Activated CD8-positive, alpha-beta memory T cell treated with anti-CD3 and anti-CD28 coated beads, Interleukin-2, amount 10 ng/mL, durations not matched to agents 7 days and 5 days (primary cell): ENCODE data around the gene BLTP3A. TPM values are rescaled to one million over a fixed set of nuclear protein-coding genes. Genes with fewer than 3 reads are reported as not detected.
A peak's percentile ranks its signal among the peaks of the same experiment; 100 is the strongest.
"Not testable (repeated sequence)": the region's sequence is repeated elsewhere in the genome, so short reads cannot be mapped to it uniquely, and the experiment has no call there.

Source experiments
- ATAC-seq: fragments of 150-1000 bp; cut with Tn5 transposase; one replicate; pipeline ENCODE4 v1.10.0; 2021; ENCODE audit warnings: moderate library complexity
- CTCF ChIA-PET: fragments of 350-600 bp; sonication (Branson Sonifier 250); formaldehyde crosslinking; loops from one replicate; lab custom pipeline; 2021; ENCODE audit warnings: antibody characterized with exemption; lab: Charles Lee
- DNase-seq: peaks from one replicate; pipeline ENCODE4 v3.0.0-alpha.2; 2020
- H3K27ac Mint-ChIP-seq: one replicate; pipeline ENCODE4 v1.8.0; 2021; ENCODE audit warnings: mild to moderate bottlenecking, mixed read lengths
- H3K27me3 Mint-ChIP-seq: one replicate; pipeline ENCODE4 v1.8.0; 2021; ENCODE audit warnings: mixed read lengths
- H3K36me3 Mint-ChIP-seq: one replicate; pipeline ENCODE4 v1.8.0; 2021; ENCODE audit warnings: mild to moderate bottlenecking, mixed read lengths
- H3K4me1 Mint-ChIP-seq: one replicate; pipeline ENCODE4 v1.8.0; 2021; ENCODE audit warnings: mixed read lengths
- H3K4me3 Mint-ChIP-seq: one replicate; pipeline ENCODE4 v1.8.0; 2021; ENCODE audit warnings: mild to moderate bottlenecking, moderate library complexity, mixed read lengths
- H3K9me3 Mint-ChIP-seq: one replicate; pipeline ENCODE4 v1.8.0; 2022; ENCODE audit warnings: low read depth, mixed read lengths
- total RNA-seq, 2 experiments: library from RNA; stranded (reverse); gene quantifications; one replicate each; pipeline ENCODE4 v1.2.3, GENCODE V29; 2021

The BLTP3A gene
- 10 to 100 TPM; 14.4 to 15.7 TPM for total RNA-seq

DNA sequence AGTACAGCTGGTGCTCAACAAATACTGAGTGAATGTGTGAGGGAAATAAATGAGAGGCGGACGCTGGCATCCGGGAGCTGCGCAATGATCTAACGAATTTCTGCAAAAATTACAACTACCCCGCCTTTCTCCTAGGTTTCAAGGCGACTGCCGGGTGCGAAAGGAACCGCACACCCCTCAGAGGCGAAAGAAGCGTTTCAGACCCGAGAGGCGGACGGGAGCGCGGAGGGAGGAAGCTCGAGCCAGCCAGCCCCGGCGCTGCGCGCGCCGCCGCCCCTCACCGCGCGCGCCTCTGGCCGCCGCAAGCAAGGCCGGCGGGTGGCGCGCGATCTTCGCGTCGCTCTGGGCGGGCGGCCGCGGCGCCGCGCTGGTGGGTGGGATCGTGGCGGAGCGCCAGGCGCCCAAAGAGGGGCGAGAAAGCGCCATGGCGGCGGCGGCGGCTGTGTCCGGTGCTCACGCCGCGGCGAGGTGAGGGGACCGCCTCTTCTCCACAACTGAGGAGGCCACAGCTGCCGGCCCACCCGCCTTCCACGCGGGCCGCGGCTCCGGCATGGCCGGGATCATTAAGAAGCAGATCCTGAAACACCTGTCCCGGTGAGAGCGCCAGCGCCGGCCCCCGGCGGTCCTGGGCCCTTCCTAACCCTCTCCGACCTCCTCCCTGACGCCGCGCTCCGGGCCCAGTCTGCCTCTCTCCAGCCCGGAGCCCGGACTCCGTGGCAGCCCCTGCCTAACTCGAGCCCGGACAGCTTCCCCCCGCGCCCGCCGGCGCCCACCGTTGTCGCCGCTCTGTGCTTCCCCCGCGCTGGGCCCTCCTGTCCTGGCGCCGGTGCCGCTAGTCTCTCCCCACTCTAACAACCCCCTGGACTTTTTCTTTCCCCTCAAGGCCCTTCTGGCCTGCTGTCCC, at the start of gene BLTP3A:
Gene BLTP3A (plus strand): TSS at position 383 of the 904 bp plus-strand sequence. CDS start 168 bp downstream, at position 551.
- CTCF ChIA-PET = interaction anchor here (0.7 to 3.3 kb wide), 11 partner anchors 10 to 135 kb away, joined by 3 to 16 read pairs (median 4); partner anchors contain the start of gene SNRPC

DNA sequence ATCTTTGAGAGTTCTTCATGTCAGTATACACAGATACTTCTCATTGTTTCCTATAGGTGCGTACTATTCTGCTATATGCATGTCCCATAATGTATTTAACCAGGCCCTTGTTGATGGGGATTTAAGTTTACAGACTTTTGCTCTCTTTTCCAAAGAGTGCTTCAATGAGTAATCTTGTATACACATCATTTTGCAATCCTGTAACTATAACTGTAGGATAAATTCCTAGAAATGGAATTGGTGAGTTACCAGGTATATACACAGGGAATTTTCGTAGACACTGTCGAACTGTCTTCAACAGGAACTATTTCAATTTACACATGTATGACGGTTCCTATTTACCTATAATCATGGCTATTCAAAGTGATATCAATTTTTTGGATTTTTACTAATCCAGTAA, 49.8 kb upstream of the BLTP3A start:
- no peaks in the 10 kb centered on the region for H3K9me3 Mint-ChIP-seq
- peaks cover 10% of the 10 kb centered on the region for H3K4me1 Mint-ChIP-seq
- DNase-seq (no peak), ATAC-seq (no peak)
- CTCF ChIA-PET = no interaction called here
- no peaks in the 10 kb centered on the region for H3K27me3 Mint-ChIP-seq
- H3K36me3 Mint-ChIP-seq = no peaks in the 10 kb centered on the region
- H3K4me3 Mint-ChIP-seq = no peak overlapping the region
- H3K27ac Mint-ChIP-seq = no peak overlapping the region

More for the DNA sequence above, at the start of gene BLTP3A:
- ATAC-seq = peak; percentile 96
- Mint-ChIP-seq H3K9me3 (no peaks in the 10 kb centered on the region), H3K4me3 (peak within 1 kb of the TSS; percentile 96), H3K27ac (peak within 1 kb of the TSS; percentile 93), H3K36me3 (no peaks in the 10 kb centered on the region), H3K27me3 (no peaks in the 10 kb centered on the region), H3K4me1 (peaks cover 24% of the 10 kb centered on the region)
- peak; percentile 80 for DNase-seq

DNA sequence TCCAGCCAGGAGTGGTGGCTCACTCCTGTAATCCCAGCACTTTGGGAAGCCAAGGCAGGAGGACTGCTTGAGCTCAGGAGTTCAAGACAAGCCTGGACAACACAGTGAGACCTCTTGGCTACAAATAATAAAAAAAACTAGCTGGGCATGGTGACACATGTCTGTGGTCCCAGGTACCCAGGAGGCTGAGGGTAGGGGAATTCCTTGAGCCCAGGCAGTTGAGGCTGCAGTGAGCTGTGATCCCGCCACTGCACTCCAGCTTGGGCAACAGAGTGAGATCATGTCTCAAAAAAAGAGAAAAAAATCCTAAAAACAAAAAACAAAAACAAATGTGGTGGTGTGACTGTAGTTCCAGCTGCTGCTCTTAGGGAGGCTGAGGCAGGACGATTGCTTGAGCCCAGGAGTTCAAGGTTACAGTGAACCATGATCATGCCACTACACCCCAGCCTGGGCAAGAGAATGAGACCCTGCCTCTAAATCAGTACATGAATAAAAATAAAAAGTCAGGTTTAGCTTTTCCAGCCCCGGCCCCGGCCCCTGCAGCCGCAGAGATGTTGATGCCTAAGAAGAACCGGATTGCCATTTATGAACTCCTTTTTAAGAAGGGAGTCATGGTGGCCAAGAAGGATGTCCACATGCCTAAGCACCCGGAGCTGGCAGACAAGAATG, 48.1 kb upstream of the BLTP3A start:
- DNase-seq = no peak
- no peak for ATAC-seq
- H3K4me3 Mint-ChIP-seq = no peak overlapping the region
- H3K27me3 Mint-ChIP-seq = no peaks in the 10 kb centered on the region
- H3K4me1 Mint-ChIP-seq = peaks cover 8% of the 10 kb centered on the region
- CTCF ChIA-PET = interaction anchor here (1.7 kb wide), 1 partner anchor 13 kb away, joined by 4 read pairs; no protein-coding TSS in a partner anchor
- no peak overlapping the region for H3K27ac Mint-ChIP-seq
- H3K36me3 Mint-ChIP-seq = no peaks in the 10 kb centered on the region
- H3K9me3 Mint-ChIP-seq = no peaks in the 10 kb centered on the region

DNA sequence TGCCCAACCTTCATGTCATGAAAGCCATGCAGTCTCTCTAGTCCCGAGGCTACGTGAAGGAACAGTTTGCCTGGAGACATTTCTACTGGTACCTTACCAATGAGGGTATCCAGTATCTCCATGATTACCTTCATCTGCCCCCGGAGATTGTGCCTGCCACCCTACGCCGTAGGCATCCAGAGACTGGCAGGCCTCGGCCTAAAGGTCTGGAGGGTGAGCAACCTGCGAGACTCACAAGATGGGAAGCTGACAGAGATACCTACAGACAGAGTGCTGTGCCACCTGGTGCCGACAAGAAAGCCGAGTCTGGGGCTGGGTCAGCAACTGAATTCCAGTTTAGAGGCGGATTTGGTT, 47.6 kb upstream of the BLTP3A start:
- not testable (repeated sequence) for H3K36me3 Mint-ChIP-seq, H3K27ac Mint-ChIP-seq, H3K27me3 Mint-ChIP-seq, H3K9me3 Mint-ChIP-seq, ATAC-seq, H3K4me3 Mint-ChIP-seq, H3K4me1 Mint-ChIP-seq, DNase-seq
- CTCF ChIA-PET = interaction anchor here (1.7 kb wide), 1 partner anchor 12 kb away, joined by 4 read pairs; no protein-coding TSS in a partner anchor

DNA sequence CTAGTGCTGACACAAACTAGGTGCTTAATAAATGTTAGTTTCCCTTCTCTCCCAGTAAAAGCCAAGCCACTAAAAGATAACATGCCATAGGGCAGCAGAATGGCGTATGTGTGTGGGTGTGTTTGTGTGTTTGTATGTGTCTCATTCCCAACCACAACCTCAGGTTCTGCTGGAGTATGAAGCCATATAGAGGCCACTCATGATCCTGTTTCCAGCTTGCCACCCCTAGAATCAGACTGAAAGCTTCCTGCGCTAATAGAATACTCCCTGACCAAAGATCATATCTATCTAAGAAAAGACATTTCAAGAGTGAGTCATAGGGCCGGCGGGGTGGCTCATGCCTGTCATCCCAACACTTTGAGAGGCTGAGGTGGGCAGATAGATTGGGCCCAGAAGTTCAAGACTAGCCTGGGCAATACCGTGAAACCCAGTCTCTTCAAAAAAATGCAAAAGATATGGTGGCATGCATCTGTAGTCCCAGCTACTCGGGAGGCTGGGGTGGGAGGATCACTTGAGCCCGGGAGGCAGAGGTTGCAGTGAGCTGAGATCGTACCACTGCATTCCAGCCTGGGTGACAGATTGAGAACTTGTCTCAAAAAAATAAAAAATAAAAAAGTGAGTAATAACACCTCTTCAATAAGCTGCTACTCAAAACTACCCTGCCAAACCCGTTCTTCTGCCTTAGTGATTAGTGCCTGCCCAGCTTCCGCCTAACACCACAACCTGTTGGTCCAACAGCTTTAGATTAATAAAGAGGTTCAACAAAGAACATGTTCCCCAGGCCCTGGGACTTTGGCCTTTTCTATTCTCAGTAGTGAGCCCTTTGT, 46.4 kb upstream of the BLTP3A start:
- CTCF ChIA-PET = no interaction called here
- Mint-ChIP-seq H3K4me1 (peaks cover 6% of the 10 kb centered on the region), H3K27ac (no peak overlapping the region), H3K36me3 (no peaks in the 10 kb centered on the region), H3K4me3 (no peak overlapping the region), H3K9me3 (no peaks in the 10 kb centered on the region), H3K27me3 (no peaks in the 10 kb centered on the region)
- DNase-seq (no peak), ATAC-seq (no peak)

DNA sequence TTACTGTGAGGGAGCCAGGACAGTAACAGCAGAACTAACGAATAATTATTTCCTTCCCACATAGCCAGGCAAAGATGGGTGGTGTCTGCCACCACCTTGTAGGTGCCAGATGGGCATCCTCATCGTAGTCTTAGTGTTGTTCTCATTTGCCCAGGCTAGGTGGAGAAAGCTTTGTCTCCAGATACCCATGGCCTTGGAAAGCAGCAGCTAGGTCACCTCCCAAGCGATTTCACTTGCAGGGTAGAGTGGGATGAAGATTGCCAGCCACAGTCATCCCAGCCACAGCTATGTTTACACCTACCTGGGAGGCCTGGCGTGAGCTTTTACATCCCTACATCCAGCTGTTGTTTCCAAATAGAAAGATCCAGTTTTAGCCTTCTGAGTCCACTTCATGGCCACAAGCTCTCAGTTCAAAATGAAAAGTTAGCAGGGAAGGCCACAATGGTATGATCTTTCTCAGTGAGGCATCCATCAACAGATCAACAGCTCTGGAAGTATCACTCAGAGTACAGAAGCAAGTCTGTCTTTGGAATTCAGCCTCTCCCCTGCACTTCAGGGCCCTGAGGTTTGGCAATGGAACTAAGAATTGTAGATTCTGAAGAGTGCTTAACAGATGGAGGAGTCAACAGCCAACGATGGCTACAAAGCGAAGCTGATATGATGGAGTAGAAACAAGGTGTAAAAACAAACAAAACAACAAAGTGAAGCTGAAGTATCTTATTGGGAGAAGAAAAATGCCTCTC, 45.6 kb upstream of the BLTP3A start:
- ATAC-seq (no peak), DNase-seq (no peak)
- H3K4me3 Mint-ChIP-seq = no peak overlapping the region
- H3K27ac Mint-ChIP-seq = no peak overlapping the region
- H3K4me1 Mint-ChIP-seq = peaks cover 6% of the 10 kb centered on the region
- H3K27me3 Mint-ChIP-seq = no peaks in the 10 kb centered on the region
- CTCF ChIA-PET = interaction anchor here (0.6 kb wide), 1 partner anchor 64 kb away, joined by 5 read pairs; no protein-coding TSS in a partner anchor
- no peaks in the 10 kb centered on the region for H3K9me3 Mint-ChIP-seq
- H3K36me3 Mint-ChIP-seq = no peaks in the 10 kb centered on the region

- Mint-ChIP-seq H3K27ac (no peak overlapping the region), H3K27me3 (no peaks in the 10 kb centered on the region), H3K36me3 (no peaks in the 10 kb centered on the region), H3K9me3 (no peaks in the 10 kb centered on the region), H3K4me1 (peaks cover 4% of the 10 kb centered on the region), H3K4me3 (no peak overlapping the region)
- CTCF ChIA-PET = no interaction called here
- no peak for ATAC-seq
- DNase-seq = no peak
These were observed 43.1 kb upstream of the BLTP3A start for GRCh38 chr6:34748757-34749156.

DNA sequence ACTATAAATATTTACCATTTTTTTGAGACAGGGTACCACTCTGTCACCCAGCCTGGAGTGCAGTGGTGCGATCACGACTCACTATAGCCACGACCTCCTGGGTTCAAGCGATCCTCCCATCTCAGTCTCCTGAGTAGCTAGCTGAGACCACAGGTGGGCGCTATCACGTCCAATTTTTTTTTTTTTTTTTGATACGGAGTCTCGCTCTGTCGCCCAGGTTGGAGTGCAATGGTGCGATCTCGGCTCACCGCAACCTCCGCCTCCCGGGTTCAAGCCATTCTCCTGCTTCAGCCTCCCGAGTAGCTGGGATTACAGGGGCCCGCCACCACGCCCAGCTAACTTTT, 35.4 kb upstream of the BLTP3A start:
- ATAC-seq (peak; percentile 37), DNase-seq (peak; percentile 69)
- not testable (repeated sequence) for H3K27ac Mint-ChIP-seq, H3K4me3 Mint-ChIP-seq, H3K27me3 Mint-ChIP-seq, H3K36me3 Mint-ChIP-seq, H3K9me3 Mint-ChIP-seq
- CTCF ChIA-PET = interaction anchor here (0.9 to 2.3 kb wide), 10 partner anchors 10 to 383 kb away, joined by 3 to 16 read pairs (median 4); partner anchors contain the start of genes BLTP3A and TAF11
- H3K4me1 Mint-ChIP-seq = peaks cover 16% of the 10 kb centered on the region

- Mint-ChIP-seq H3K4me1 (peaks cover 16% of the 10 kb centered on the region), H3K36me3 (peaks cover 8% of the 10 kb centered on the region), H3K9me3 (no peaks in the 10 kb centered on the region), H3K27ac (no peak overlapping the region), H3K4me3 (no peak overlapping the region), H3K27me3 (no peaks in the 10 kb centered on the region)
- ATAC-seq (no peak), DNase-seq (no peak)
- CTCF ChIA-PET = interaction anchor here (0.7 to 2.3 kb wide), 12 partner anchors 19 to 483 kb away, joined by 3 to 16 read pairs (median 4); partner anchors contain the start of genes BLTP3A and TAF11
These were observed 34.1 kb upstream of the BLTP3A start for GRCh38 chr6:34757687-34758274.

DNA sequence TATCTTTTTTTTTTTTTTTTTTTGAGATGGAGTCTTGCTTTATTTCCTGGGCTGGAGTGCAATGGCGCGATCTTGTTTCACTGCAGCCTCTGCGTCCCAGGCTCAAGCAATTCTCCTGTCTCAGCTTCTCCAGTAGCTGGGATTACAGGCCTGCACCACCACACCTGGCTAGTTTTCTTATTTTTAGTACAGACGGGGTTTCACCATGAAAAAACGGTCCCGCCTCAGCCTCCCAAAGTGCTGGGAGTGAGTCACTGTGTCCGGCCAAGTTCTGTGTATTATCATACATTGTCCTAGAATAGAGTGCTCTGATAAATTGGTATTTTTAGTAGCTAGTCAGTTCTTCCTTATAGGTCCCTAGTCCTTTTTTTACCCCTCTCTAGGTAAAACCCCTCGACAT, 31.8 kb upstream of the BLTP3A start:
- CTCF ChIA-PET = interaction anchor here (0.6 to 1.5 kb wide), 2 partner anchors 32 to 106 kb away, joined by 3 read pairs; partner anchors contain the start of gene BLTP3A

DNA sequence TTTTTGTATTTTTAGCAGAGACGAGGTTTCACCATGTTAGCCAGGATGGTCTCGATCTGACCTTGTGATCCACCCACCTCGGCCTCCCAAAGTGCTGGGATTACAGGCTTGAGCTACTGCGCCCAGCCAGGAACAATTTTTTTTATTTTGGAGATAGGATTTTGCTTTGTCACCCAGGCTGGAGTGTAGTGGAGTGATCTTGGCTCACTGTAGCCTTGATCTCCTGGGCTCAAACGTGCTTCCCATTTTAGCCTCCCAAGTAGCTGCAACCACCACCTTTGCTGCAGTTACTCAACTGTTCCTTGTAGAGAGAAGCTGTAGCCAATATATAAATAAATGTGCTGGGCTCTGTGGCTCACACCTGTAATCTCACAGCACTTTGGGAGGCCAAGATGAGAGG, 30.2 kb upstream of the BLTP3A start:
- H3K27me3 Mint-ChIP-seq, H3K4me3 Mint-ChIP-seq, H3K9me3 Mint-ChIP-seq, H3K27ac Mint-ChIP-seq, ATAC-seq, DNase-seq, CTCF ChIA-PET: not testable (repeated sequence)
- H3K36me3 Mint-ChIP-seq = peaks cover 20% of the 10 kb centered on the region
- H3K4me1 Mint-ChIP-seq = peaks cover 15% of the 10 kb centered on the region

More for the DNA sequence above, 31.8 kb upstream of the BLTP3A start:
- H3K9me3 Mint-ChIP-seq = no peaks in the 10 kb centered on the region
- ATAC-seq = no peak
- peaks cover 17% of the 10 kb centered on the region for H3K4me1 Mint-ChIP-seq
- peaks cover 16% of the 10 kb centered on the region for H3K36me3 Mint-ChIP-seq
- H3K27me3 Mint-ChIP-seq = no peaks in the 10 kb centered on the region
- DNase-seq = no peak
- no peak overlapping the region for H3K27ac Mint-ChIP-seq
- H3K4me3 Mint-ChIP-seq = no peak overlapping the region

DNA sequence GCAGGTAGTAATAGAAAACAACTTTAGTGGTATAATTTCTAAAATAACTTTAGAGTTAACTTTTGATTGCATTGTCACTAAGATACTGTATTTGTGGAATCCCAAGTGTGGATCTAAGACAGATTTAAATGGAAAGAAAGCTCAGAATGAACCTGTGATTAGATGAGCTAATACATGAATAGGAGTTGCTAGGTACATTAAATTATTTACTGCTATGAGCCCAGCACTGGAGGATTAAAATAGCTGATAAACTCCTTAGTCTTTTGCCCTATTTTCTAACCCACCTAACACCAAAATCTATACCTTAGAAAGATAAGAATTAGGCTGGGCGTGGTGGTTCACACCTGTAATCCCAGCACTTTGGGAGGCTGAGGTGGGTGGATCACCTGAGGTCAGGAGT, 23.7 kb upstream of the BLTP3A start:
- Mint-ChIP-seq H3K27ac (no peak overlapping the region), H3K4me3 (no peak overlapping the region), H3K36me3 (peaks cover 39% of the 10 kb centered on the region), H3K4me1 (peaks cover 17% of the 10 kb centered on the region), H3K27me3 (no peaks in the 10 kb centered on the region), H3K9me3 (no peaks in the 10 kb centered on the region)
- no peak for DNase-seq
- ATAC-seq = no peak
- CTCF ChIA-PET = no interaction called here
